RWPE1 (cell line): ENCODE results near the gene PSMC4.

Experiments used
- CTCF ChIA-PET: fragments of 350-600 bp; sonication (Branson Sonifier 250); formaldehyde crosslinking; extraction: SDS; loops from one replicate; lab custom pipeline; 2021; lab: Yijun Ruan, JAX
- POLR2A ChIA-PET: fragments of 400-600 bp; formaldehyde crosslinking; extraction: SDS; loops from one replicate; lab custom pipeline; 2020; ENCODE audit warnings: antibody characterized with exemption; ENCODE audit not compliant: low non-redundant PET; lab: Yijun Ruan, JAX
- DNase-seq: peaks from one replicate; pipeline ENCODE4 v3.0.0; 2012; ENCODE audit warnings: low spot score
- H3K27ac ChIP-seq: fragments of 450-650 bp; 2 replicates; pipeline ENCODE4 v1.5.1; 2017
- CTCF ChIP-seq: fragments of 450-650 bp; conservative IDR thresholded peaks from 2 replicates; pipeline ENCODE4 v1.5.1; 2017; ENCODE audit warnings: low read depth, mild to moderate bottlenecking

Gene PSMC4

GRCh38 chr19:39936622-39937021 is 34.3 kb upstream of the PSMC4 start:
- ChIA-PET CTCF (no interaction called here), POLR2A (no interaction called here)
- H3K27ac ChIP-seq = no peak overlapping the region
- no peak for DNase-seq
- TF ChIP-seq CTCF = no peak

DNA sequence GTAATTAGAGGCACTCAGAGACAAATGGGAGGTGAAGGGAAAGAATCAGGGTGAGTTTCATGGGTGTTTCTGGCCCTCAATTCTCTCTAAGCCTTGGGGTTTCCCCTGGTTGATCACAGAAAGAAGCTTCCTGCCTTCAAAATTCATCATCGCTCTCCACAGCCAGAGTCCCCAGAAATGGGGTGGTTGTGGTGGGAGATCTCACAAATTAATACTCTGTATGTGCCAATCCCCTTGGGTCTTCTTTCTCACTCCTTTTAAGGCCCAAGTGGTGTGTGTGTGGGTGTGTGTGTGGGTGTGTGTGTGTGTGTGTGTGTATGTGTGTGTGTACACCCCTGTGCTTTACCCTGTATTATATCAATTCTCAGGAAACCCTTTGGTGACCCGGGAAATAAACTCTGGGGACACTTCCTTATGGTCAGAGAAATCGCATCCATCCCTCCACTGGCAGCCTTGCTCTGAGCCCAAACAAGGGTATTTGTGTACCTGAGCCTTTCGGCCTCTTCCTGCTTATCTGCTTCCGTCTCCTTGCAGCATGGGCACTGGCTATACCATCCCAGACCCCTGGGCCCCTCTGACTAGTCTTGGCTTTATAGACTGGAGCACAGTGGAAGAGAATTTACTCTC is 33.8 kb upstream of the PSMC4 start:
- H3K27ac ChIP-seq = no peak overlapping the region
- ChIA-PET CTCF (no interaction called here), POLR2A (no interaction called here)
- no peak for TF ChIP-seq CTCF
- DNase-seq = no peak

DNA sequence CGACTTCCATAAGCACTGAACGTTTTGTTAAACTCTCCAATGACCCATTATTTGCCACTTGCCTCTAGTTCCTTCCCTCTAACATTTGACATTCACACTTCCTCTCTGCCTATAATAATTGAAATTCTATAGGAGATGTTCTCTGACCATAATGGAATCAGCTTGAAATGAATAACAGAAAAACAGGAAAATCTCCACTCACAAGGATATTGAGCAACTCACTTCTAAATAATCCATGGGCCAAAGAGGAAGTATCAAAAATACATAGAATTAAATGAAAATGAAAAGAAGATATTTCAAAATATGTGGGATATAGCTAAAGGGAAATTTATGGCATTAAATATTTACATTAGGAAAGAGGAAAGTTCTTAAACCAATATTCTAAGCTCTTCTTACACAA is 33.2 kb upstream of the PSMC4 start:
- H3K27ac ChIP-seq = no peak overlapping the region
- CTCF ChIA-PET = no interaction called here
- POLR2A ChIA-PET = no interaction called here
- TF ChIP-seq CTCF = no peak
- DNase-seq = no peak

GRCh38 chr19:39939556-39939955 is 31.4 kb upstream of the PSMC4 start:
- no peak for DNase-seq
- TF ChIP-seq CTCF = no peak
- POLR2A ChIA-PET = no interaction called here
- no peak overlapping the region for H3K27ac ChIP-seq
- CTCF ChIA-PET = no interaction called here

GRCh38 chr19:39940221-39940833 is 30.6 kb upstream of the PSMC4 start:
- POLR2A ChIA-PET = no interaction called here
- no peak overlapping the region for H3K27ac ChIP-seq
- no peak for DNase-seq
- CTCF ChIA-PET = interaction anchor here (0.5 kb wide), 1 partner anchor 29 kb away, joined by 3 read pairs; no protein-coding TSS in a partner anchor
- TF ChIP-seq CTCF = no peak

DNA sequence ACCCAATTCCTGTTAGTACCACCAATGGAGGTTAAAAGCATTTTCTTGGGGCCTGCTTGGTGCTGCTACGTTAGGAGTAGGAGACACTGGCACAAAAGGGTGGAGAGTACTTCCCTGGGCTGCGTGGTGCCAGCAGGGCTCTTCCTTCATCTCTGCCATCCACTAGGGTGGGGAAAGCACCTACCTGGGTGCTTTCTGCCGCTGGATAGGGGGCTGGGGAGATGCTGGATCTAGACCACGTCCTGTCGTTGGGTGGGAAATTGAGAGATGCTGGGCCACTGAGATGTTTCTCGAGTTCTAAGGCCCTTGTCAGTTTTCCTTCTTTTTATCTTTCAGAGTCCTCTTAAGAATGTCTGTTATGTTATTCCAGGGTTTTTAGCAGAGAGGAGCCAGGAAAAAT is 29.8 kb upstream of the PSMC4 start:
- ChIA-PET CTCF (no interaction called here), POLR2A (no interaction called here)
- TF ChIP-seq CTCF = no peak
- no peak for DNase-seq
- no peak overlapping the region for H3K27ac ChIP-seq
